ENCODE results near the gene C3orf18.

DNA sequence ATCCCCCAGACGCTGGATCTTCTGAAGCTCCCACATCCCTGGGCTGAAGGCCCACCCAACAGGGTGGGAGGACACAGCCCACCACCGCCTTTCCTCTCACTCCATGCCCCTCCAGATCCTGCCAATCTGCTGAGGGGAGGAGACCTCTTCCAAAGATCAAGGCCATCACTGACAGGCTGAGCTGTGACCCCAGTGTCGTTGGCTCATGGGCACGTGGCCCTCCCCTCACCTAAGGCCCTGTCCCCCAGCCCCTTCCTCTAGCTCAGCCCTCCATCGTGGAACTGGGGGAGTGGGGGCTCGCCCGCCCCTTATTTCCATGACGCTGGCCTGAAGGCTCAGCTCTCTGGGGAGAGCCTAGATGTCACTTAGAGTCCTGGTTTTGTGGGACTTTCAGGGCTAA lies 10.4 kb downstream of the C3orf18 start:
- TF ChIP-seq EP300 (IDR thresholded peaks at IDR 0.05) (no peak), CTCF (IDR thresholded peaks at IDR 0.05) (no peak)

Measured in esophagus muscularis mucosa (tissue), 3 donors.